ENCODE measurements around the gene AP1AR.

DNA sequence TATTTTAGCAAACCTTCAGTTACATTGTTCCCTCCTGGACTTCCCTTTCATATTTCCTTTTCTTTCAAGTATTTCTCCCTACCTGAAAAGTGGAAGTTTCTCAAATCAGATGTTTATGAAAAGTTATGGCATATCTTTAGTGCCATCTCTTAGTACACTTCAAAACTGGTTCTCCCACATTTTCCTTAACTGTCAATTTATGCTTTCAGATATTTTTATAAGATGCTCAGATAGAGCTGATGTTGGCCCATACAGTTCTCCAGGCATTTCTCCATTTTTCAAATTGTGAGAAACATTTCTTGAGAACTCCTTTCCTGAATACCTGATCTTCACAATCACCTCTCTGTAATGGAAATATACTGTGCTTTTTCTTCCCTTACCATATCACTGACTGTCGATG lies 32.5 kb upstream of the AP1AR start:
- no peak for TF ChIP-seq TAF1 (IDR thresholded peaks at IDR 0.05; ENCODE audit: borderline replicate concordance, insufficient read depth, low read length)
- no peak for TF ChIP-seq POLR2AphosphoS5 (IDR thresholded peaks at IDR 0.05; ENCODE audit: low read depth, low read length)
